LNCAP (cell line): ENCODE data around the gene PRKG1.

Experiments
- CTCF ChIP-seq: fragments of 450-650 bp; IDR thresholded peaks from 2 replicates; pipeline ENCODE4 v1.5.1; 2017; ENCODE audit warnings: mild to moderate bottlenecking

PRKG1 gene

DNA sequence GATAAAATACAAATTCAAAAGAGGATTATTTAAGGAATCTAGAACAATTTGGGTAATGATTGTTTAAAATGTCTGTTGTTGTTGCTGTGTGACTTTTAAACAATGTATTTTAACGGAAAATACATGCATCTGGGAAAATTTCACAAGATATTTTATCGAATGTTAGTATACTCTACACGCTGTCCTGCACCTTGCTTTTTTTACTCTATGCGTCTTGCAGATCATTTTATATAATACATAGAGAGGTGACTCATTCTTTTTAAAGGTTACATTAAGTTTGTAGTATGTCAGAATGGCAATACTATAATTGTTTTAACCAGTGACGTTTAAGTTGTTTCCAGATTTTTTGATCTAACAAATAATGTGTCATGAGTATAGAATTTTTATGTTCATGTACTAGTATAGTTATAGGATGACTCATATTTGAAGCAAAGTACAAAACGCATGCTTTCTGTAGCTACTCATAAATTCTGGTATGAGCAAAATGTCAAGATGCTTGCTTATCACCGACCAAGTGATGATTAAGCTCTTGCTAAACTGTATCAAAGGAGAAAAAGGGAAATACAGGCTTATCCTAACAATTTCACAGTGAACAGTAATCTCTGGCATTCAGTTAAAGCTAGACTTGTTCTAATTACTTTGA is 1244.7 kb downstream of the PRKG1 start:
- no peak for TF ChIP-seq CTCF

GRCh38 chr10:52319926-52320325 is 1245.6 kb downstream of the PRKG1 start:
- no peak for TF ChIP-seq CTCF

- TF ChIP-seq CTCF, result no peak
Observed at GRCh38 chr10:52322323-52322722, 1248.0 kb downstream of the PRKG1 start.

DNA sequence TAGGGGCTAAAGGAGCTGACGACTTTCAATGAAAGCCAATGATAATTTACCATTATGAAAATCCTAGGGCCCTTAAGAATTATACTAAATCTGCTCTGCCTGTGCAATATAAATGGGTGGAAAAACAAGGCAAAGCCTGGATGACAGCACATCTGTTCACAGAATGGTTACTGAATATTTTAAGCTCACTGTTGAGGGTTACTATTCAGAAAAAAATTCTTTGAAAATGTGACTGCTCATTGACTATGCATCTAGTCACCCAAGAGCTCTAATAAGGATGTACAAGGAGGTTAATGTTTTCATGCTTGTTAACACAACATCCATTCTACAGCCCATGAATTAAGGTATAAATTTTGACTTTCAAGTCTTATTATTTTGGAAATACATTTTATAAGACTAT is 1248.6 kb downstream of the PRKG1 start:
- TF ChIP-seq CTCF, result no peak

GRCh38 chr10:52326382-52326781 is 1252.1 kb downstream of the PRKG1 start:
- TF ChIP-seq CTCF, result no peak

- TF ChIP-seq CTCF, result no peak
Observed at GRCh38 chr10:52331638-52332364, 1257.5 kb downstream of the PRKG1 start.

GRCh38 chr10:52332815-52333214 is 1258.5 kb downstream of the PRKG1 start:
- no peak for TF ChIP-seq CTCF
